ENCODE results near the gene CMSS1. TPM values are rescaled to one million over a fixed set of nuclear protein-coding genes. Genes with fewer than 3 reads are reported as not detected.

Gene CMSS1
- total RNA-seq, 1 donor: 27.8 TPM

GRCh38 chr3:100040451-100041225 lies 223.0 kb downstream of the CMSS1 start:
- TF ChIP-seq CTCF (IDR thresholded peaks at IDR 0.05; ENCODE audit: insufficient read depth, low read length): no peak
- DNase-seq (ENCODE audit: low read depth): peak; percentile 91
- H3K4me3 ChIP-seq (ENCODE audit: low read depth, low read length): no peak overlapping the region

- peak; percentile 98 for DNase-seq (ENCODE audit: low read depth)
- no peak for TF ChIP-seq CTCF (IDR thresholded peaks at IDR 0.05; ENCODE audit: insufficient read depth, low read length)
- H3K4me3 ChIP-seq (ENCODE audit: low read depth, low read length): no peak overlapping the region
Observed at GRCh38 chr3:100041328-100041749, 223.7 kb downstream of the CMSS1 start.

GRCh38 chr3:100042166-100042981 lies 224.7 kb downstream of the CMSS1 start:
- peak; percentile 97 for DNase-seq (ENCODE audit: low read depth)
- no peak overlapping the region for H3K4me3 ChIP-seq (ENCODE audit: low read depth, low read length)
- no peak for TF ChIP-seq CTCF (IDR thresholded peaks at IDR 0.05; ENCODE audit: insufficient read depth, low read length)

GRCh38 chr3:100043271-100043670 lies 225.6 kb downstream of the CMSS1 start:
- DNase-seq (ENCODE audit: low read depth): no peak
- no peak for TF ChIP-seq CTCF (IDR thresholded peaks at IDR 0.05; ENCODE audit: insufficient read depth, low read length)
- H3K4me3 ChIP-seq (ENCODE audit: low read depth, low read length): no peak overlapping the region

- no peak for TF ChIP-seq CTCF (IDR thresholded peaks at IDR 0.05; ENCODE audit: insufficient read depth, low read length)
- DNase-seq (ENCODE audit: low read depth): no peak
- H3K4me3 ChIP-seq (ENCODE audit: low read depth, low read length): no peak overlapping the region
Observed at GRCh38 chr3:100044369-100044768, 226.7 kb downstream of the CMSS1 start.

- no peak overlapping the region for H3K4me3 ChIP-seq (ENCODE audit: low read depth, low read length)
- DNase-seq (ENCODE audit: low read depth): peak; percentile 88
- no peak for TF ChIP-seq CTCF (IDR thresholded peaks at IDR 0.05; ENCODE audit: insufficient read depth, low read length)
Observed at GRCh38 chr3:100045696-100046095, 228.0 kb downstream of the CMSS1 start.
